Stimulated activated CD4-positive, alpha-beta T cell treated with anti-CD3 and anti-CD28 coated beads, Interleukin-15, amount 100 ng/mL, for 48 hours (primary cell): Measurements from ENCODE around the gene ACAD10.
"Not testable (repeated sequence)": the region's sequence is repeated elsewhere in the genome, so short reads cannot be mapped to it uniquely, and the experiment has no call there.

ENCODE experiments used
- DNase-seq, 2 donors: peaks; one replicate each; pipeline ENCODE4 v3.0.0-alpha.2; 2020; ENCODE audit warnings: low read depth in 2 of 2

ACAD10 gene

DNA sequence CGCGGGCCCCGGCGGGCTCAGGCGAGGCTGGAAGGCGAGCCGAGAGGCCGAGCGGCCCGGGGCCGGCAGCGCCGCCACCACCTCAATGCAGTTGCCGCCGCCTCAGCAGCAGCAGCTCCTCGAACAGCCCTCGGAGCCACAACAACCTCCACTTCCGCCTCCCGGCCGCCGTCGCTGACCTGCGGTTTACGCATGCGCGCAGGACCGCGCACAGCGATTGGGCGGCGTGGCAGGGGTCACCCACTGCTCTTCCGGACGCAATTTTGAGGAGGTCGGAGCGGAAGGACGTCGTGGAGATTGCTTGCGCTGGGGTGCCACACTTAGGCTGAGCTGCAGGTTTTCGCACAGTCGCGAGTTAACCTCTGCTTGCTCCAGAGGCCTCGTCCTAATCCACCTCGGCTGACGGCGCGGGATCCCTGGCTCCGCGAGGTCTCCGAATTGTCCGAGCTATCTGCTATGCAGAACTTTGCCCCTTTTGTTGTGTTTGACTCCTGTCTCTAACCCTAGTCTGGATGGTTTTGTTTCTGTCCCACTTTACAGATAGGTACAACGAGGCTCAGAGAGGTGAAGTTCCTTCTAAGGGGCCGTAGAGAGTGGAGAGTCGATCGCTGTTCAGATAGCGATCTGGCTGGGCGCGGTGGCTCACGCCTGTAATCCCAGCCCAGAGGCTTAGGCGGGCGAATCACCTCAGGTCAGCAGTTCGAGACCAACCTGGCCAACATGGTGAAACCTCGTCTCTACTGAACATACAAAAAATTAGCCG lies at the start of gene ACAD10, which contains the start of gene BRAP:
TSS of gene ACAD10 (plus strand) at position 243 of the 763 bp plus-strand sequence. CDS start 6,657 bp downstream, outside the sequence.
TSS of gene BRAP (minus strand) at position 146 of the 763 bp plus-strand sequence. CDS start 164 bp downstream, outside the sequence.
- peak; percentile 85 to 90 for DNase-seq

DNA sequence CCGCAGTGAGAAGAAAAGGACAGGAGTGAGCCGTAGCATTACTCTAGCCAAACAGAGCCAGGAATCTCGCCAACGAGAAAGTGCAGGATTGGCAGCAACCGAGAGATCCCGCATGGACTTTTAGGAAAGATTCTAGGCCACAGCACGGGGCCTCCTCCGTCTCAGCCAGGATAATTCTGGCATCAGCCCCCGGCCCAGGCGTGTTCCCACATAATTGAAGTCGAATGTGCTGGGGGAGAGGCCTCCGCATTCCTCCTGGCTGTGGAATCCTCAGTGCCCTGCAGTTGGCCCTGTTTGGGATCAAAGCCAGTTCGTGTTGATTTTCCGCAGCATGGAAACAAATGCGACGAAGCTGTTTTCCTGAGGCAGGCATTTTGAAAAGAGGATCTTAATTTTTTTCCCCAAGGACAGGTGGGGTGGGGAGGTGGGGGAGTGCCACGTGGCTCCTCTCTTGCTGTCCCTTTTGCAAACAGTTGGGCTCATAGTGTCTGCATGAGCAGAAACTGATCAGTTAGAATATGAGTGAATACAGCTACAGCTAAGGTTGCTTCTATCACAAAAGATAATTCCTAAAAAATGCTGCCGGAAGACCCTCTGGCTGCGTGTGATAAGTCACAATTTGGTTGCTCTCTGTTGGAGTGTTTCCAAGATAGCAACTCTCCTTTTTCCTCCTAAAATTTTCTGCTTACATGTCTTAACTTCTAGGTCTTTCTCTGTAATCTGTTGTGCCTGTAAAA lies 49.5 kb upstream of the ACAD10 start:
- DNase-seq, result no peak

DNA sequence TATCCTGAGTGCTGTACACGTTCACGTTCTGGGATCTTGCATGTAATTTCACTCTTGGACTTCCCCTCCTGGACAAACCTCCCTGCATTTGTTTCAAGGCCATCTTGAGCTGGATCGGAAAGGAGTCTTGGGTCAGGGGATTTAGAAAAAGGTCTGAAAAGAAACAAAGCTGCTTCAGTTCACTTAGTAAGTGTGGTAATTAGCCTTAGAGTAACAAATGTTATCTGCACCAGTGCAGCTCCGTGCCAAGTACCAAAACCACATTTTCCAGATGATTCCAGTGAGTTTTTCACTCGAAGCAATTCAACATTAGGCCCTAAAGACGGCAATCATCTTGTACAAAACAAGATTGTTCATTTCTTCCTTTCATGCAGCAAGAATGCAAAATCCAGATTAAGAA lies 47.3 kb upstream of the ACAD10 start:
- DNase-seq, result no peak

DNA sequence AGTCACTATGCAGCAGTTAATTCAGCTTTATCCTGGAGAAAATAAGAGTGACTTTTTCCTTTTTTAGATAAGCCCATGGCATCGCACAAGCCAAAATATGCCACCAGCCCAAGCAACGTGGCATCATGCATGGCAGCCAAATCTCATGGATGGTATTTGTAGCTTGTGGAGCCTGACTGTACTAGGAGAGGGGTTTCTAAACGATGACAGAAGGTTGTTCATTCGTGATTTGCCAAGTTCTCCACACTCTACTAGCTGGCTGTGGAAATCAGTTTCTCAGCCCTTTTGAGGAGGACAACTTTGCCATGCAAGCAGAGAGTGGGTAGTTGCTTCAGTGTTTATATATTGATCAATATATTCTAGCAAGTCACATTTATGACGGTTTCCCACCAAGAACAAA lies 45.3 kb upstream of the ACAD10 start:
- no peak for DNase-seq

DNA sequence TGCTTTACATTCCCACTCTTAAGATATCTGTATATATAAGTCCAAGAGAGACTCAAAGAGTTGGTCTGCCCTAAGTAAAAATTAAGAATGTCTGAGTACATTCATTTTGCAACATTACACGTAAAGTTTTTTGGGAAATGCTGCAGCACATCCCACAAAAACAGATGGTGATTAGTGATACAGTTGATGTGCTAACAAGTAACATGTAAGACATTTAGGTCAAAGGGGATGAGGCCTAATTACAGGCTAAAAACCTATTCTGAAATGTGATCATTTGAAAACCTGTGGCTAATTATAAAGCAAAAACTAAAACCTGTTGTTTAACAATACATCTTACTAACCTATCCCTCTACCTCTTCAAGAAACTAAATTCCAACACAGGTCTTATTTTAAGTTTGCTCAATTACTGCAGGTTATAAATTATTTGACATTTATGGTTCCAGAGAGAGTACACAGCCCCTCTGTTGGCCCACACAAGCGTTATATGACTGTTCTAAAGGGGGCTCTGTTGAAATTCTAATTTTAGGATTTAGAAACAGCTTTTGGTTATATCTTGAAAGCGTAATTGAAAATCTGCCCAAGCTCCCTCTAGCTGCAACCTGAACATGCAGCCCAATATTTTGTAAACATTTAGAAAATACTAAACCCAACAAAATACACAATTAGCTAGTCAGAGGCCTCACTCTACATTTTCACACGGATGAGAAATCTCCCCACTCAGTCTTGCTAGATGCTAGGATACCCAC lies 43.0 kb upstream of the ACAD10 start:
- DNase-seq, result no peak

DNA sequence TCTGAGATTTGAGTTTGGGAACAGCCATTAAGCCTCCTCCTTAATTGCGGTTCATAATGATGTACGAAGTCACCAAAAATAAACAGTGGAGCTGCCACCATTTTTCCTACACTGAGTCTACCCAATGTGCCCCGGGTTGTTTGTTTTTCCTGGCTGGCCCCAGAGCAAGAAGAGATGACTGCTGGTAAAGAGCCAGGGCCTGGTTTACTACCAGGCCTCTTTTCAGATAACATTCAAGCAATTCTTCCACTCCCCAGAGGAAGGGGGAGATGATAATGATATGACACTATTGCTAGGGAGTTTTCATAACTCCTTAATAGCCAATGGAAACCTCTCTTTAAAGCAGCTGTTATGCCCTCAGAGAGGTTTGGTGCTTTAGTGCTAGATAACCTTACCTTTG lies 42.4 kb upstream of the ACAD10 start:
- no peak for DNase-seq

DNA sequence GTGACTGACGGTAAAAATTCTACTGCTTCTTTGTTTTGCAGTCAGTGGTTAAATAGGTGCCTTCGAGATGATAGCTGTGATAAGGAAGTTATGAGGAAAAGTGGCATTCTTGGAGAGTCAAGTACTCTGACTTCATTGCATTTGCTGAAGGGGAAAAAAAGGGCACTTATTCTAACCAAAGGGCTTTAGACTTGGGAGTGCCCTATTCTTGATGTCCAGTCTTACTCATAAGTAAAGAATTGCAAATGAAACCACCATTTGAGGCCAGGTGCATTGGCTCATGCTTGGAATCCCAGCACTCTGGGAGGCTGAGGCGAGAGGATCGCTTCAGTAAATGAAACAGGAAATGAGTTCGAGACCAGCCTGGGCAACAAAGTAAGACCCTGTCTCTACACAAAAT lies 40.4 kb upstream of the ACAD10 start:
- DNase-seq, result no peak

DNA sequence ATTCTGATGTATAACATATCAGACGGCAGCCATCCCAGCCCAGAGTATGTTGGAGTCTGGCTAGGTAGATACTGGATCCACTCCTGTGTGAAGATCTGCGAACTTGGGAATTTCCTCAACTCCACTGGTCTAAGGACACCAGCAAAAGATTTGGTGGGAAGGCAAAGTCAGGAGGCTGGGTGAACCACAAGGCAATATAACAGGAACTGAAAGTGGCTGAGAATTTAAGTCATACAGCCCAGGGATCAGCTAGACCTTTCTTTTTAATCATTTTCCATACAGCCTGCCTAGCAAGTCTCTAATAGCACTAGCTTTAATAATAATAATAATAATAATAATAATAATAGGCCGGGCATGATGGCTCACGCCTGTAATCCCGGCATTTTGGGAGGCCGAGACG lies 34.9 kb upstream of the ACAD10 start:
- no peak for DNase-seq

DNA sequence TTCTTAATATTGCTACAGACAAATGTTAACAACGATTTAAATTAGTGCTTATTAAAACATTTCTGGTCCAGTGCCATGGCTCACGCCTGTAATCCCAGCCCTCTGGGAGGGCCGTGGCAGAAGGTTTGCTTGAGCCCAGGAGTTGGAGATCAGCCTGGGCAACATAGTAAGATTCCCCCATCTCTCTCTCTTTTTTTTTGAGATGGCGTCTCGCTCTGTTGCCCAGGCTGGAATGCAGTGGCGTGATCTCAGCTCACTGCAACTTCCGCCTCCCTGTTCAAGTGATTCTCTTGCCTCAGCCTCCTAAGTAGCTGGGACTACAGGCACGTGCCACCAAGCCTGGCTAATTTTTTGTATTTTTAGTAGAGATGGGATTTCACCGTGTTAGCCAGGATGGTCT lies 33.3 kb upstream of the ACAD10 start:
- not testable (repeated sequence) for DNase-seq

DNA sequence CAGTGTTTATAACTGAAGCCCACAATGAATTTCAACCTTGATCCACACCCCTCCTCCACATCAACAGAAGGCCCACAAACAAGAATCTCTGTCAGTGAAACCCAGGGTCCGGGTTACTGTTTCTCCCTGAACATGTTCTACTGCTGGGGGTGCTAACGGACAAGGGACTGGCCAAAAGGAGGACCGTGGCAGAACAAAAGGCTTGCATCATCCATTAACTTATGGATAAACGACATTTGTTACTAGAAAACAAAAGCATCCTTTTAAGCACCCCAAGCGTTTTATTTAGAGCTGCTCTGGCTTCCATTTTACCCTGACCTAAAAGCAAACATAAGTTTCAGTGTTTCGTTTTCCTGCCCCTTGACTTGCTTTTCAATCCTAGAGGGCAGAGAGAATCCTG lies 32.3 kb upstream of the ACAD10 start:
- no peak for DNase-seq

DNA sequence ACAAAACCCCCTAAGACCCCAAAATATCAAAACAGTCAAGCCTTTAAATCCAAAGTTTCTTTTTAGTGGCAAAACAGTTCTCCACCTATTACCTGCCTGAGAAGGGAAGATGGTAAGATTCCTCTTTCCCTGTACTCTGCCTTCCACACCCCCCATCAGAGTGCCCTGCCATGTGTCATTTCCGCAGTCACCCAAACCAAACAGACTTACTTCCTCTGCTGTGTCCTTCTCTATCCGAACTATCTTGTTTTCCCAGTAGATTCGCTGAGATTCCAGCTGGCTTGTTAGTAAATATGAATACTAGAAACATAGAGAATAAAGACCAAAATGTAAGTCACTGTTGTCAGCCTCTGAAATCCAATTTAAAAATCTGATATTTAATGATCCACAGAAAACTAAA lies 30.5 kb upstream of the ACAD10 start:
- no peak for DNase-seq

DNA sequence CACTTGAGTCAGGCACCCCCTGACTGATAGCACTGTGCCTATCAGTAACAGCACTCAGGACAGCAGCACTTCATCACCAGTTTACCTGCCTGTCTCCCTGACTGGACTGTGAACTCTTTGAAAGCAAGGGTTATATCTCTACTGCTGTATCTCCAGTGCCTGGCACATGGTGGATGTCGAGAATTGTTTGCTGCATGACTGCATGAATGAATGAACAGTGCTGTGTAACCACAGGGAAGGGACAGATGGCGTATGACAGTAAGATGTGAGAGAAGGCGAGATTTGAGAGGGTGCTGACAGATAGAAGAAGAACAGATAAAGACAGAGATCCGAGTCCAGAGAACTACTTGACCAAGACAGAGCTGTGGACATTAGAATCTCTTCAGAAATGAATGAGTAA lies 29.8 kb upstream of the ACAD10 start:
- DNase-seq, result no peak

DNA sequence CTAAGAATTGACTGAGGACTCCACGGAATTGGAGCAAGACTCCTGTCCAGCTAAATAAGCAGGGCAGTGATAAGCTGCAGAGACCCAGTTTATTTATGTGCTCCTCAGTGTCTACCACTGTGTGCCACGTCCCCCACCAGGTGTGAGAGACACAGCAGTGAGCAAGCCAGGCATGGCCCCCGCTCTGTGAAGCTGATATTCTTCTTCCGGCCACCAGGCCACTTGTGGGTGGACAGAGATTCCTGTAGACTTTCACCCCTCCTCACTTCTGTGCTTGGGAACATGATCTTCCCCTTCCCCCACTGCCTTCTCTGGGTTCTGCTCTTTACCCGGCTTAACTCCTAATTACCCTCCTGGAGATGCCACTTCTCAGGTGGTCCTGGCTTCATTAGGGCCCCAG lies 21.4 kb upstream of the ACAD10 start:
- DNase-seq, result no peak

DNA sequence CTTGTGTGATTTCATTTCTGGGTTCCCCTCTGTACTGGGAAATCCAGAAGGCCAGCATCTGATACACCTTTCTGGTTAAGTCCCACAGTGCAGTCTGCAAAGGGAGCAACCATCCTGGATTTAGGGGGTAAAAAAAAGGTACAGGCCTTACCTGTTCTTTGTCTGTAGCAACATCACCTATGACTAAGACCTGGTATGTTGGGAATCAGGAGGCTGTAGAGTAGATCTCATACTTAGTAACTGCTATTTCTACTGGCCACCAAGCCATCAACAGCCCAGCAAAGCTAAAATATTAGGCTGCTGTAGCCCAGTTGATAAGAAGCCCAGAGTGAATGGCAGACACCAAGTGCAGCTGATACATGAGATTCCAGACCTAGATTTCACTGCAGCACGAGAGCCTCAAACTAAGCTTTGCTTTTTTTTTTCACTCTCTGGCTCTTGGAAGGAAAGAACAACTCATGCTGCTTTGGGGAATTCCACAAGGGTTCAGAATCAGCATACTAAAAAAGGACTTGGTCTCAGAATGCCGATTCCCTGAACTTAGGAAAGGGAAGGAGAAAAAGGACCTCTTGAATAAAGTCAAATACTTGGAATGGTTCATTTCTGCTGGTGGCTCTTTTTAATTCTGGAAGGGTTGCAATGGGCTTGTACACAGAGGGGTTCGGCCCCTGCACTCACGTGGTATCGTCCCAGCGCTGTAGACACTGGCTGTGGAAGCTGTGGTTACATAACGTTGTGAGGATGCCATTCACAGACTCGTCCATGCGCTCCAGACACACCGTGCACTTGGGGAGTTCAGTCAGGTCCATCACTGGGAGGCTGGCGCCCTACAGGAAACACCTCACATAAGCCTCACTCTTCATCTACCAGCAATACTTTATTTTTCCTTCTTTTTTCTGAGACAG lies 20.6 kb upstream of the ACAD10 start:
- no peak for DNase-seq

DNA sequence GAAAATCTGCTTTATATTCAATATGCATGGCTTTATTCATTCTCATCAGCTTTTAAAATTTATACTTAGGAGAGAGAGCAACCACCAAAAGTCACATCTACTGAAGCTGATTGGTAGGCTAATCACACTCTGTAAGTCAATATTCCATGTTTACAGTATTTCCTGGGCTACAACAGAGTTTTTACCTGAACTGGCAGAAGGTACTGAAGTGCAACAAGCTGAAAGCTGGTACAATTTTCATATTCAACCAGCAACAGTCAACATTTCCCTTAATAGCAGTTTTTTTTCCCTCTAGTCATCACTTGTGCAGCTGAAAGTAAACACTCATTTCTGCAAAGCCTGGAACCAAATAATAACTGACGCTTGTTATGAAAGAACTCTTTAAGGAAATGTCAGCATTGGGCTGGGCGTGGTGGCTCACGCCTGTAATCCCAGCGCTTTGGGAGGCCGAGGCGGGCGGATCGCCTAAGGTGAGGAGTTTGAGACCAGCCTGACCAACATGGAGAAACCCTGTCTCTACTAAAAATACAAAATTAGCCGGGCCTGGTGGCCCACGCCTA lies 13.0 kb upstream of the ACAD10 start:
- DNase-seq, result no peak

DNA sequence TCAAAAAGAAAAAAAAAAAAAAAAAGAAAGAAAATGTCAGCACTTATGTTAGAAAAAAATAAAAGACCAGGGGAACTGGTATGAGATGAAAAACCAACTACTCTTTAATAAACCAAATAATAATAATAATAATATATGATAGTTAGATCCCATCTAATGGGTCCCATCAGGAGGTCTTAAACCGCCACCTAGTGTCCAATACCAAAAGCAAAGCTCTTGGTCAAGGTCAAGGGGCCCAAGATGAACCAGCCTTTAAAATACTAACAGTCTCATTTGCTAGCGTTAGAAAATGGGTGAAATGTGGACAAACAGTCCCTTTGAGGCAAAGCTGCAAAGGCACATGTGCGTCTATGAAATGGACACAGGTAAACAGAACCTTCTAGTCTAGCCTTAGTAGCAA lies 12.3 kb upstream of the ACAD10 start:
- DNase-seq, result no peak

DNA sequence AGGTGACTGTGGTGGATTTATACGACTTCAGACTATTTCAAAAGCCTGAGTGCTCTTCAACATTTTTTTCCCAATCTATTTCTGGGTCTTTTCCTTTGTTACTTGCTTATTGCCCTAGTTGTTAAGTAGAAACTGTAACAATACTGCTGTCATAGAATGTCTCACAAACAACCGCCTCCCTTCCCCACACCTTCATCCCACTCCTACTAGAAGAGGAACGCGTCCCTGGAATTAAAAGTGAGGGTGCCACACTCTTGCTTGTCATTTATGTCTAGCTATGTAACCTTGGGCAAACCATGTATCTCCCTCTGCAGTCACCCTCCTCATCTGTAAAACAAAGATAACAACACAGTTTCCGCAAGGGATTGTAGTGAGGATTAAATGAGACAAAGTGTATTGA lies 8.7 kb upstream of the ACAD10 start:
- no peak for DNase-seq

DNA sequence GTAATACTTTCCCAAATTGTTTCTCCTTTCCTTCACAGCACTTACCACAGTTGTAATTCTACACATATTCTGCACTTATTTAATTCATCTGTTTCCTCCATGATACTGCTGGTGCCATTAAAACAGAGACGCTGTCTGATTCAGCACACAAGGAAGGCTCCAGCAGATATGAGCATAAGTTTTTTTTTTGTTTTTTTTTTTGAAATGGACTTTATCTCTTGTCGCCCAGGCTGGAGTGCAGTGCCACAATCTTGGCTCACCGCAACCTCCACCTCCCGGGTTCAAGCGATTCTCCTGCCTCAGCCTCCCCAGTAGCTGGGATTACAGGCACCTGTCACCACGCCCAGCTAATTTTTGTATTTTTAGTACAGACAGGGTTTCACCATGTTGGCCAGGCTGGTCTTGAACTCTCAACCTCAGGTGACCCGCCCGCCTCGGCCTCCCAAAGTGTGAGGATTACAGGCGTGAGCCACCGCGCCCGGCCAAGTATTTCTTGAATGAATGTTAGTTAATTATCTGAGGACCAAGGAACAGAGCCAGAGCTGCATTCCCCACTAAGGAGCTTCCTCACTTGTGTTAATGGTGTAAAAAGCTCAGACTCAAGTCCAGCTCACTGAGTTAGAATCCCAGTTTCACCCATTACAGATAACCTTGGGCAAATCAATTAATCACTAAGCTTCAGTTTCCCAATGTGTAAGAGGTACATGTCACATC lies 1.2 kb upstream of the ACAD10 start:
- DNase-seq, result not testable (repeated sequence)

DNA sequence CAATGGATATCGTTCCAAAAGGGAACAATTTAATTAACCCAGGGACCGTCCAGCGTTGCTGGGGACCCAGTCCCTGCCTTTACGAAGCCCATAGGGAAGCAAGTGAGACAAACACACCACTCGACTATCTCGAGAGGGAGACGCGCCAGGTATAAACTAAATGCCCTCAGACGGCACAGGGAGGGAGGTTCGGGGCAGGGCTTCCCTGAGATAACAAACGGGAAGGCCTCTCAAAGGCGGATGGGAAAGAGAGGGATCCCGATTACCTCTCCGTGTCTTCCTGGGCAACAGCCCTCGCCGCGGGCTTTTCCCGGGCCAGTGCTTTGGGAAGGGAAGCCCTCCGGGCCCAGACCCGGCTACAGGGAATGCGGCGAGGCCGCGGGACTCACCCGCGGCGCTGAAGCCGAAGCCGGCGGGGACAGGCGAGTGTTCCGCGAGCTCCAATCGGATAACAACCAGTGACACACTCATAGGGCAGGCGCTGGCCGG lies 487 bp upstream of the ACAD10 start:
- no peak for DNase-seq

DNA sequence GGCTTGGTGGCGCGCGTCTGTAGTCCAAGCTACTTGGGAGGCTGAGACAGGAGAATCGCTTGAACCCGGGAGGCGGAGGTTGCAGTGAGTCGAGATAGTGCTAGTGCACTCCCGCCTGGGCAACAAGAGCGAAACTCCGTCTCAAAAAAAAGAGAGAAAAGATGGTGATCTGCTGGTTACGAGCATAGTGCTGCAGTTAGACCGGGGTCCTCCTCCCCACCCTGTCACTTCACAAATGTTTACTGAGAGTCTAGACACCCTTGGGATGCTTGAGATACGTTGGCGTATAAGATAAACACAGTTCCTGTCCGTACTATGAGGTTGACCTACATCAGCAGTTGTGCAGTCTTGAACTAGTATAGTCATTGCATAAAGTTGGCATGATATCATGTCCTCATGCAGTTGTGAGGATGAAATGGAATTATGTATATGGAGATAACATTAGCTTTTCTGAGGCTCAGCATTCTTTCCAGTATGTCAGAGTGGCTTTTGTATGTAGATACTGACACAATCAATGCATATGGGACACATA lies 787 bp downstream of the ACAD10 start:
- no peak for DNase-seq
